GM19193 (cell line): ENCODE data around the gene DYNAP.

ENCODE experiments used
- POLR2A ChIP-seq: IDR thresholded peaks from 4 replicates; pipeline ENCODE4 v1.6.1; 2011; ENCODE audit not compliant: insufficient read depth, insufficient read length; ENCODE audit errors: extremely low read depth

DYNAP gene

GRCh38 chr18:54611816-54612215 is 20.8 kb downstream of the DYNAP start:
- no peak for TF ChIP-seq POLR2A

GRCh38 chr18:54612237-54612636 is 21.2 kb downstream of the DYNAP start:
- no peak for TF ChIP-seq POLR2A

GRCh38 chr18:54613174-54613573 is 22.1 kb downstream of the DYNAP start:
- TF ChIP-seq POLR2A = no peak

- no peak for TF ChIP-seq POLR2A
These were observed 25.3 kb downstream of the DYNAP start for GRCh38 chr18:54616220-54616848.

- no peak for TF ChIP-seq POLR2A
These were observed 31.0 kb downstream of the DYNAP start for GRCh38 chr18:54622084-54622483.

- no peak for TF ChIP-seq POLR2A
These were observed 35.7 kb downstream of the DYNAP start for GRCh38 chr18:54626779-54627178.

GRCh38 chr18:54630963-54631362 is 39.9 kb downstream of the DYNAP start:
- no peak for TF ChIP-seq POLR2A

GRCh38 chr18:54636217-54636616 is 45.2 kb downstream of the DYNAP start:
- TF ChIP-seq POLR2A = no peak

GRCh38 chr18:54641734-54642133 is 50.7 kb downstream of the DYNAP start:
- no peak for TF ChIP-seq POLR2A

GRCh38 chr18:54647176-54647575 is 56.1 kb downstream of the DYNAP start:
- no peak for TF ChIP-seq POLR2A
